Hematopoietic multipotent progenitor cell treated with erythropoietin and hydrocortisone succinate and interleukin-3 and kit ligand, for 4 days (in vitro differentiated cells): ENCODE results near the gene MTHFD2L.
"Not testable (repeated sequence)": the region's sequence is repeated elsewhere in the genome, so short reads cannot be mapped to it uniquely, and the experiment has no call there.

Experiments
- DNase-seq: peaks from one replicate; pipeline ENCODE4 v3.0.0-alpha.2; 2015

Gene MTHFD2L

DNA sequence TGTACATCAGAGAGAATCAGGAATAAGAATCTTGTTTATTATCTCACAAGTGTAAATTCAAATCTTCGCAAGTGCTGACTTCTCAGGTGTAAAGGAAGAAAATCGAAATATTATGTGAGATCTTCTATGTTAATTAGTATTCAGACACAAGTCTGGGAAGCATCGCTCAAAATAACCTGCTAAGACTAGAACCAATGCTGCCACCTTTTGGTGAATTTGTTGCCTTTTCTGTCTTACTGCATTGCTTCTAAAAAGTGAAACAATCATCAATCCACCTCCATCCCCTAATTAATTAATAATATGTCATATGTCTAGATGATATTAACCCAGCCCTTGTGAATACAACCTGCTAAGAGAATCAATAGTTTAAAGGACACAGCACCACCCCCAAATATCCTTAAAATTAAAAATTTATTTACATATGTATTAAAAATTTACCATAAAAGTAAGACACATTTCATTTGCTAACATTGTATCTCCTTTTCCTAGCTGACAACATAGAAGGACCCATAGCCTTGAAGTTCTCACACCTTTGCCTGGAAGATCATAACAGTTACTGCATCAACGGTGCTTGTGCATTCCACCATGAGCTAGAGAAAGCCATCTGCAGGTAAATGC is 153.9 kb downstream of the MTHFD2L start:
- peak; percentile 89 for DNase-seq

DNA sequence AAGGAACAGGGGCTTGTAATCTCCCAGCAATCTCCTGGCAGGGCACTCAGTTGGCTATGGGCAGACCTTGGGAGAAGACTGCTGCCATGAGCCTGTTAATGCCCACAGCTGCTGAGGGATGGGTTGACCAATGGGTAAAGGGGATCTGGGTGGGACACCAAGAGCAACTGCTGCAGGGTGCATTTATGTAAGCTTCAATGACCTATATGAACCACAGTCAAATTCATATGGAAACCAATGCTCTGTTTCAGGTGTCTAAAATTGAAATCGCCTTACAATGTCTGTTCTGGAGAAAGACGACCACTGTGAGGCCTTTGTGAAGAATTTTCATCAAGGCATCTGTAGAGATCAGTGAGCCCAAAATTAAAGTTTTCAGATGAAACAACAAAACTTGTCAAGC is 156.4 kb downstream of the MTHFD2L start:
- DNase-seq = no peak

DNA sequence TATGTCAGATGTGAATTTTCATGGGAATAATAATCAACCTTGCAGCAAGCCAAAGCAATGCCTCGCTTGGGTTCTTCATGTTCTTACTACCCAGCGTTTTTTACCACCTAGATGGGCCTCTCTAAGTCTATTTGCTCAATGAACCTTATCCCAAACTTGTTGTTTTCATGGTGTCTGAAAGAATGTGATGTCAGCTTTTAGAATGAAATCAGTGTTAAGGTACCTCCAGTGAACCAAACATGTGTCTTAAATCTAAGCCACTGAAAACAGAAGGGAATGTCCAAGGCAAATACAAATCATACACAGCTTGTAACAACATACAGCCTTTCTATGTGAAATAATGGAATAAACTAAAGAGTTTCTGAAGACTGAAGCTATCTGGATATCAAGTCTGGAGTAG is 157.0 kb downstream of the MTHFD2L start:
- no peak for DNase-seq

- peak; percentile 71 for DNase-seq
Observed at GRCh38 chr4:74315376-74315775, 157.5 kb downstream of the MTHFD2L start.

GRCh38 chr4:74316397-74316796 is 158.5 kb downstream of the MTHFD2L start:
- no peak for DNase-seq

DNA sequence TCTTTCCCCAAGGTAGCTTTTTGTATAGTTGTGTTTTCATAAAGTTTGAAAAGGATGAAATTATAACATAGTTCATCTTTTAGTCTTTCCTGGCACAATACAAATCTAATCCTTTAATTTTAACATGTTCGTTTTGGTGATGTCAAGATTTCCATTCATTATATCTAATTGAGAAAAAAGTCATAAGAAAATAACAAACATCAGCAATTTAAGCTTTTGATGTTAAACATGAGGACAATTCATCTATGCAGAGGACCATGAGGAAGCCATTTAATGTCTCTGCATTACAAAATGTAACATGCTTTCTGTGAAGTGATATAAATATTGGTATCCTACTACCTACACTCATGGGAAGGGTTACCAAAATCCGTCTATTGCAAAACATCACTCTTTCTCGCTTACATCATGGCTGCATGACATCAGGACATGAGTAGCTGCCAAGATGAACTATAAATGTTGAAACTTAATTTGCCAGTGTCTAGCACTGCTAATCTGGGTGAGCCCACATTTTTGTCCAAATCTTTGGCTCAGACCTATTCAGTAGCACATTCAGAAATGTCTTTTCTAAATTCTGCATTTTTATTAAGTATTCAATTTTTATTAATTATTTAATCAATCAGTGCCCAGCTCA is 159.8 kb downstream of the MTHFD2L start:
- DNase-seq = no peak

DNA sequence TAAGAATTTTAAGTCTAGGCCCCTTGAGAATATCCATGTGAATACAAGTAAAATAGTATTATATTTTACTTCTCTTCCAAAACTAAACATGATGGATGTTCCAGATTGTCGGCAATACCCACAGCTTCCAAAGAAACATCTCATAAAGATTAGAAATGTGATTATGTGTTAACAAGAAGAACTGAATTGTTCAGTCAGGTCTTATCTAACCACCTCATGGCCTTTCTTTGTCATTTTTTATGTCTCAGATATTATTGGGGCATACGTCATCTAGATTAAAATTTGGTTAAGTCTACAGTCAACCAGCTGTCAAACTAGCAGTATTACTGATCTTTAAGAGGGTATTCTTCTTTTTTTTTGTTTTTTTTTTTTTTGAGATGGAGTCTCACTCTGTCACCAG is 160.4 kb downstream of the MTHFD2L start:
- peak; percentile 47 for DNase-seq

- DNase-seq = no peak
Observed at GRCh38 chr4:74319470-74319869, 161.6 kb downstream of the MTHFD2L start.

DNA sequence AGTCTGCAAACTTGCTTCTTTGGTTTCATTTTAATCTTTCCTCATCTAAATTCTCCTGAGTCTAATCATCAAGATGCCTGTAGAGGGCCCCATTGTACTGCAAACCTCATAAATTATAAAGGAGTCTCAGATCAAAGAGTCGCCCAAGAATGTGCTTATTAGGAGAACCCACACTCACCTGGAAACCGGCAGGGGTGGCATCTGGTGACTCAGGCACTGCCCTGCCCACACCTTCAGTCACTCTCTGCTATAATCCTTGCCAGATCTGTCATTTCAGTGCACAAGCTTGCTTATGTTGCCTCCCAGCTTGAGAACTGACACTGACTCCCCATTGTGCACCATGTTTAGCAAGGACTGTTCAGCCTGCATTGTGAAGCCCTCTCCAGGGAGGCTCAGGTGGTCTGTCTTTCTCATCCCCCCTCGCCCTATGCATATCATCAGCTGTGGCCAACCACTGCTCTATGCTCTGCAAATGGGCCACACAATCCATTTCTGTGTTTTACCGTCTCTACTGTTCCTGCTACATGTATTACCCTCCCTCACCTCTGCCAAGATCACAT is 162.7 kb downstream of the MTHFD2L start:
- peak; percentile 94 for DNase-seq

DNA sequence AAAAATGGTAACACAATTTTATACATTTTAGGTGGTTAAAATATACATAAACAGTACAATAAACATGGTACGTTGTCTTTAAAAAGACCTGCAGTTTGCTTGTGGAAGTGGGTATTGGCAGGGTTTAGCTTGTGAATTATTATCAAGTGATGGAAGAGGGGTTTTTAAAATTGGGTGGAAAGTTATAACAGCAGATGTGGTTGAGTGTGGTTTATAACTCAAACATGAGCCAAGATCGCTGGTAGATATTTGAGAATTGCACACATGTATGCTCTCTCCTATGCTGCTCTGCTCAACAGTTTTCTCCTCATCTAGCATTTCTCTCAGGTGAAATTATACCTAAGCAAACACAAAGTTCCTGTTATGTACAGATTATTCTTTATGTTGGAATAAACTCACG is 164.4 kb downstream of the MTHFD2L start:
- peak; percentile 83 for DNase-seq

DNA sequence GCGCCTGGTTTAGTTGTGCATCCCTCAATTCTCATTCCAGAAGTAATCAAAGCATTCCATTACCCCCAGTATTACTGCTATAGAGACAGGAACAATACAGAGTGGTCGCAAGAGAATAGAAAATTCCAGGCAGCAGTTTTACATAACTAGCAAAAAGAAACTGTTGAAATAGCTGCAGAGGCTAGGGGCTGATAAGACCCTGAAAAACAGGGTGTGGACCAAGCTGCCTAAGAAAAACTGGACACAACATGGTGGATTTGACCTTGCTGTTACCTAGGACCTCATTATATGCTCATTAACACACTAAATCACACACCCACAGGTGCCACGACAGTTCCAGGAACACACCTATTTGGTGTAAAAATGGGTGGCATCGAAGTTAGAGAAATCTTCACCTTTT is 165.7 kb downstream of the MTHFD2L start:
- DNase-seq = peak; percentile 51

GRCh38 chr4:74324262-74324661 is 166.3 kb downstream of the MTHFD2L start:
- no peak for DNase-seq

- DNase-seq = no peak
Observed at GRCh38 chr4:74325886-74326285, 168.0 kb downstream of the MTHFD2L start.

- no peak for DNase-seq
Observed at GRCh38 chr4:74327762-74328161, 169.8 kb downstream of the MTHFD2L start.

DNA sequence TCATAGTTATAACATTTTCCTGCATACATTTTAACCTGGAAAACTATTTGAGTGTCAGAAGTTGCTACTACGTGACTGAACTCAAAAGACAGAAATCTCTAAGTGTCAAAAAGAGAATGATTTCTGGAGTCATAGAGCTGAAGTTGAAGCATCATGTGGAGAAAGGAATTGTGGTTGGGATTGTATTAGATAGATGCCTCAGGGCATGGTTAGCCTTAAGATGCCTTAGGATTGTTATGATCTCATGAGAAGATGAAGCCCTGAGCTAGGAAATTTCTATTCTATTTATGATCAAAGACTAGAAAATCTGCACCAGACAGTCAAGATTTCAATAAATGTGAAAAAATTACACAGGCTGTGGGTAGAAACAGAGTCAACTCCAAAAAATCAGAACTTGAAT is 170.6 kb downstream of the MTHFD2L start:
- DNase-seq = no peak

GRCh38 chr4:74329307-74329706 is 171.4 kb downstream of the MTHFD2L start:
- DNase-seq = peak; percentile 65

GRCh38 chr4:74330295-74330750 is 172.4 kb downstream of the MTHFD2L start:
- peak; percentile 96 for DNase-seq

DNA sequence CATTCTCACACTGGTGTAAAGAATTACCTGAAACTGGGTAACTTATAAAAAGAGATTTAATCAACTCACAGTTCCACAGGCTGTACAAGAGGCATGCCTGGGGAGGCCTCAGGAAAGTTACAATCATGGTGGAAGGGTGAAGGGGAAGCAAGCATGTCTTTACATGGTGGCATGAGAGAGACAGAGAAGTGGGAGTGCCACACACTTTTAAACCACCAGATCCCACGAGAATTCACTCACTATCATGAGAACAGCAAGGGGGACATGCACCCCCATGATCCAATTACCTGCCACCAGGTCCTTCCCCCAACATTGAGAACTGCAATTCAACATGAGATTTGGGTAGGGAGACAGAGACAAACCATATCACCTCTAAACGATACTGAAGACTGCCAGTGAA is 173.3 kb downstream of the MTHFD2L start:
- peak; percentile 51 for DNase-seq

DNA sequence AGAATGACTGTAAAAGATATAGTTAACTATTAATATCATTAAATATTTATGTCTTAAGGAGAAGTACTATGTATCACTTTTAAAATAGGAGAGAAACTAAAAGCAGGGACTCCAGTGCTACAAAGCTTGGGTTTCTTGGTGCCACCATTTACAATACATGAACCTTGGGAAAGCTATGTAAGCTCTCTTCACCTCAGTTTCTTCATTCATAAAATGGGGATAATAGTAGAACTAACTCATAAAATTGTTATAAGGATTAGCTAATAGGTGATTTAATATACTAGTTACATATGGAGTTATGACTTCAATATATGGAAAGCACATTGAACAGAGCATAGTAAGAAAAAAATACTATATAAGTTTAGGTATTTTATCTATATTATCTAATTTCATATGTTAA is 174.0 kb downstream of the MTHFD2L start:
- no peak for DNase-seq

DNA sequence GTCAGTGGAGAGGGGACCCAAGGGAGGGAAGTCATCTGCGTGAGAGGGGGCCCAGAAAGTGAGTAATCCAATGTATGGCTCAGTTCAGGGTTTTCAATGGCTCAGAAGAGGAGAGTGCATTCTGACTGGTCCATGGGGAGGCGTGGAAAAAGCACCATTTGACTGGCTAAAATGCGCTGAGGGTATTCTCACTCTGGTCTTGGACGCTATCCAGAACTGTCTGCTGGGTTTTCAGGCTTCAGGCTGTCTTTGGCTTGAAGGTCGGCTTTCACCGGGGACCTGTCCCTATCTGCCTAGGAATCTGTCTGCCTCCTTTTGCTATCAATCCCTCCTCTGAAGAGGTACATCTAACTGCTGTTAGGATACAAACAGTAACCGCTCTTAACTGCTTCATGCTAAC is 176.7 kb downstream of the MTHFD2L start:
- no peak for DNase-seq

GRCh38 chr4:74335341-74336021 is 177.6 kb downstream of the MTHFD2L start:
- DNase-seq = peak; percentile 77

DNA sequence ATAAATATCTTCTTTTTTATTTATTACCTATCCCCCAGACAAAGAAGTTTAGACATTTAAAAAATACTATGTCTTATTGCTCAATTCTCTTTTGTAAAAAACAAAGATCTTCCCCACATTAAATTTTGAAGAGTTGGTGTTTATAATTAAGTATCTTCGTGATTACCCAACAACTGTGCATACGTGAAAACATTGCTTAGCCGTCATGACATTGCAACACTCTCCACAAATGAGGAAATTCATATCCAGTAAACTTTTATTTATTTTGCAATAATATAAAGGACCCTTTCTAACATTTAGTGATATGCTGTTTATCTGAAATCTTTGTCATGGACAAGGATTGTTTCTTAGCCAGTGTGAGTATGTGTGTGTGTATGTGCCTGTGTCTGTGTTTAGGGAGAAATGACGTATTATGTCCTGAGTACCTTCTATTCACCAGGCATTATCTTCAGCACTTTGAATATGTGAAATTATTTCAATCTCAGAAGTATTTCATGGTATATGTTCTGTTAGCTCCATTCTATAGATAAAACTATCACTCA is 180.9 kb downstream of the MTHFD2L start:
- DNase-seq = peak; percentile 83

- DNase-seq = no peak
Observed at GRCh38 chr4:74339501-74339900, 181.6 kb downstream of the MTHFD2L start.

DNA sequence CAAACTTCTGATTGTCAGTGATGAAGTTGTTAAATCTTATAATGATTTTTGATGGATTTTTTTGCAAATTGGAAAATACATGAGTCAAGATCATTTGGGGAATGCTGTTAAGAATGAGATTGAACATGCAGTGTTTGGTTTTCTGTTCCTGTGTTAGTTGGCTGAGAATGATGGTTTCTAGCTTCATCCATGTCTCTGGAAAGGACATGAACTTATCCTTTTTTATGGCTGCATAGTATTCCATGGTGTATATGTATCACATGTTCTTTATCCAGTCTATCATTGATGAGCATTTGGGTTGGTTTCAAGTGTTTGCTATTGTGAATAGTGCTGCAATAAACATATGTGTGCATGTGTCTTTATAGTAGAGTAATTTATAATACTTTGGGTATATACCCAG is 182.5 kb downstream of the MTHFD2L start:
- not testable (repeated sequence) for DNase-seq
